Right forelimb (tissue), 1 donor: ENCODE measurements around the gene EMILIN3.

ENCODE experiments used
- DNase-seq: peaks from one replicate; pipeline ENCODE4 v3.0.0-alpha.2; 2018

EMILIN3 gene

DNA sequence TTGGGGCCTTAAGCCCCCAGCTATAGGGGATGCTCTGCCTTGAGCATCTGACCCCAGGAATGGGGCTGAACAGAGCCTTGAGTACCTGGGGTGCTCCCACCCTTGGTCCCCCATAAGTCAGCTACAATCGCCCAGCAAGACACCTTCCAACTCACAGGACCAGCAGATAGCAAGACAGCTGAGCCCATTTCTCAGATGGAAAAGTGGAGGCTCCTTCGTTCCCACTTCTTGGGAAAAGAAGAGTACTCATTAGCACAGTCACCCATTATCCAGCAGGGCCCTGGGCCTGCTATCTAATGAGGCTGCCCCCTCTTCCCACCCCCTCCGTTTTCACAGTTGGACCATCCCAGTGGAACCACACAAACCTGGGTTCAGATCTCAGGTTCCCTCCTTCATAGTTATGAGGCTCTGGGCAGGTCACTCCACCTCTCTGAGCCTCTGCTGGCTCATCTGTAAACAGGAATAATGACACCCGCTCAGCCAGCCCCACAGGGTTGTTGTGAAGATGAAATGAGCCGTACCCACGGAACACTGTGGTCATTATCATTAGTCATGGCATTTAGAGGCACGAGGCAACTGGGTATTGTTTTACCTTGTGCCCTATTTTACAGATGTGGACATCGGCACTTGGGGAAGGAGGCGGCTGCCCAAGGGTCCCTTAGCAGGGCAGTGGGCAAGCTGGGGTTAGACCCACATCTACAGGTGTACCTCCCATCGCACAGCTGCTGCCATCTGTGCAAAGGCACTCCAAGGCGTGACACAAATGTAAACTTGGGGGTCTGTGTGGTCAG, 21.5 kb downstream of the EMILIN3 start:
- no peak for DNase-seq

DNA sequence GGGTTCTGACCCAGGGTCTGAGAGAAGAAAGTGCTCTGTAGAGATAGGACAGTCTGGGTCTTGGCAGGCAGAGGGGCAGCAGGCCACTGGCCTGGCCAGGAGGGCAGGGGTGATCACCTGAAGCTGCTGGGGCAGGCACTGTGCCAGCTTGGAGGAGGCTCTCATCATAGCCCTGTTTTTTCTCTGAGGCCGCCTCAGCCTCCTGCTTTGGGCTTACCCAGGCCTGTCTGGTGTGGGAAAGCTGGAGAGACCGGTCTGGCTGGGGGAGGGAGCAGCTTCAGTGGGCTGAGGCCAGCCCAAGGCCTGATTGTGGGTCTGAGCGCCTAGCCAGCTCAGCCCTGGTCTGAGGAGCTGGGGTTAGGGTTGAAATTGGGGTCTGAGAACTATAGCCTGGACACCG, 22.1 kb downstream of the EMILIN3 start:
- DNase-seq: no peak

DNA sequence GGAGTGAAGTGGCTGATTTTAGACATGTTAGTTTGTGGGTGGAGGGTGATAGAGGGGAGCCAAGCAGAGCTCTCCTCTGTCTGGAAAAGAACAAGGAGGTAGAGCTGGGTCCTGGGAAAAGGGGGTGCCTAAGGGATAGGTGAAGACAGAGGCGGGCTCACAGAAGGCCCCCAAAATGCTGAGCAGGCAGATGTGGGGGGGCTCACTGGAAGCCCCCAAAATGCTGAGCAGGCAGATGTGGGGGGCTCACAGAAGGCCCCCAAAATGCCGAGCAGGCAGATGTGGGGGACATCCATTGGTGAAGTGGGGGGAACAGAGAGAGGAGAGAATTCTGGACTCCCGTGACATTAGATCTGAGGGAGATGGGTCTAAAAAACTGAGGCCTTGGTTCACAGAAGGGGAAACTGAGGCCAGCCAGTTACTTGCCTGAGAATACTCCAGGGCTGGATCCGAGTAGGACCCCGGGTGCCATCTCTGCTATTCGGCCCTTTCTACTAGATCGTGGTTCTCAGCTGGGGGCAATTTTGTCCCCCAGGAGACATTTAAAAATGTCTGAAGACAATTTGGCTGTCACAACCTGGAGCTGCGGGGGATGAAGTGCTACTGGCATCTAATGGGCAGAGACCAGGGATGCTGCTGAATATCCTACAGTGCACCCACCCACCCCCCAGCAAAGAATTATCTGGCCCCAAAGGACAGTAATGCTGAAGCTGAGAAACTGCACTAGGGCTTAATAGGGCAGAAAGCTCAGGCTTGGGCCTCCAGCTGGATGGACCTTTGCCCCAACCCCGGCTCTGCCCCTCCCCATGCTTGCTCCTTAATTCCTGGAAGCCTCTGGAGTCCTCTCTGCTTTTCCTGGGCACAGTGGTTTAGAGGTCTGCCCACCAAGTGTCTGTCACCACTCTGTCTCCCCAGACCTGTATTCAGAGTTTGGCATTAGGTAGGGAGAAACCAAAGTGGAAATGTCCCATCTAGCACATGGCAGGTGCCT, 23.8 kb downstream of the EMILIN3 start:
- peak; percentile 13 for DNase-seq

DNA sequence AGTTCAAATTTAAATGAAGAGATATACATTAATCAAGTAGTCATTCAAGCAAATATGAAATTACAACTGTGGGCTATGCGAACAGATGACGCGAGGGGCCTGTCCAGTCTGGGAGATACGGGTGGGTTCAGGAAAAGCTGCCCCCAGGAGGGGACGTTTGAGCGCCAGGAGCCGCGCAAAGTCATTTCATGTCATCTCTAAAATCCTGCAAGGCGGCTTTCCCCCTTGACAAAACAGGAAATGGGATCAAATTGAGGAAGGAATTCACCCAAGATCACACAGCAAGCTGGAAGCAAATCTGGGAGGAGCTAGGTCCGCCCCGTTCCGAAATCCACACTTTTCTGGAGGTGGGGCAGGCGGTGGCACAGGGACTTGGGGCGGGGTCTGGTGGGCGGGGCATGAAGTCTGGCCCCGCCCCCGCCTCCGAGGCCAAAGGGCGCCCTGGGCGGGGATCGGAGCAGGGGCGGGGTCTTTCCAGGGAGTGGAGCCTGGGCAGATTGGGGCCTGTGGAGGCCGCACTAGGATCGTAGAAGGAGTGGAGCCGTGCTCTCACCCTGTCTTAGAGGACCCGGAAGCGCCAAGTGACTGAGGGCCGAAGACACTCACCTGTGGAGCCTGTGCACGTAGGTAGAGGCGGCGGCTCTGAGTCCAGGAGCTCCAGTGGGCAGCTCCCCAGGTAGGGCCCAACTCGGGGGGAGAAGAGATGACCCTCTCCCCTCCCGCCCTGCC, 26.1 kb downstream of the EMILIN3 start, which contains the start of gene LPIN3:
LPIN3 (plus strand) TSS at position 495 of the 729 bp plus-strand sequence. CDS start 4,983 bp downstream, outside the sequence.
- DNase-seq: peak; percentile 89

DNA sequence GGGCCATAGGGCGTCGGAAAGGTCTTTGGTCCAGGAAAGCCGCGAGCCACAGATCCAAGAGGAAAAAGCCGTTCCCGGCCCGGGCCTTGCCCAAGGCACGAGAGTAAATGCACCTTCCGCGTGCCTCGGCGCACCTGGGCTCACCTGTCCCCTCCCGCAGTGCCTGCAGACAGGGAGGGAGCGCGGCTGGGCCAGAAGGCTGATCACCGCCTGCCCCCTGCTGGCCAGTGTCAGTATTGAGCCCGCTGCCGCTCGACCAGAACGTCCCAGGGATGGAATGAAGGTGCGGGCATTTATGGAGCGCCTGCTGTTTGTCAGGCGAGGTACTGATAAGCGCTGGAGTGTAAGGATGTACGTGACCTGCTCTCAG, 26.7 kb downstream of the EMILIN3 start:
- DNase-seq: peak; percentile 84

DNA sequence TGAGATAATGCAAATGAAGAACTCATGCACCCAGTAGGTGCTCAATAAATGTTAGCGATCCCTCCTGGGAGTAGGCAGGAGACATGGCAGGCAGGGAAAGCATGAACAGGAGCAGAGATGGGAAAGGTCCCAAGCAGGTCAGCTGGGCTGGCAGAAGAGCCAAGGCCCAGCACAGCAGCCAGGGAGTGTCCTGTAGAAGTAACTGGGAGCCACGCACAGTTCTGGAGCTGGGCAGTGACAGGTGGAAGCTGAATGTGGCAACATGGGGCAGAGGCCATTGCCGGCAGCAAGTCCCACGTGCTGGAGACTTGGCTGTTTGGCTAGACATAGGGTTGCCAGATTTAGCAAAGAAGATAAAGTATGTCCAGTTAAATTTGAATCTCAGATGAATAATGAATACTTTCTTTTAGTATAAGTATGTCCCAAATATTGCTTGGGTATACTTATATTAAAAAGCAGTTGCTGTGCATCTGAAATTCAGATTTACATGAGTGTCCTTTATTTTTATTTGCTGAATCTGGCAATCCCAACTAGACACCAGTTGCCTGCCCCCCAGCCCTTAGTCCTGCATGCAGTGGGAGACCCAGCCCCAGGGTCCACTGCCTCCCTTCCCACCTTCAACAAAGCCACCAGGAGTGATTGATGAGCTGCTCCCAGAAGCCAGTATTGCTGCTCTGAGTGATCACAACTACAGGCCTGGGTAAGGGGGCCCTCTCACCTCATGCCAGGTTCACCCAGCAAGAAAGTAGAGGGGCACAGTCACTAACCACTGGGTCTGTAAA, 29.7 kb downstream of the EMILIN3 start:
- DNase-seq: no peak

DNA sequence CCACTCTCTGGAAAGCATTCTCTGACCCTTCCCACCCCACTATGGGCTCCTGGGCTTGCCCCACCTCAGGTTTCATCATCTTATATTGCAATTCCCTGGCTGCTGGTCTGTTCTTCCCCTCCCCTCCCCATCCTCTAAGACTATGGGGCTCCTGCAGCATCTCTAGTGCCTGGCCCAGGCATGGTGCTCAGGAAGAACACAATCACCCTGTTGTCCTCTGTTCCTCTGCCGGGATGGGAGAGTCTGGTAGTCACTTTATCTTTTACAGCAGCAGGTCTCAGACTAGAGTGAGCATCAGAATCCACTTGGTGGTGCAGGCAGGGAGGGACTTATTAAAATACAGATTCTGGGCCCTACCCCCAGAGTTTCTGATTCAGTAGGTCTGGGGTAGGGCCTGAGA, 31.0 kb downstream of the EMILIN3 start:
- no peak for DNase-seq

DNA sequence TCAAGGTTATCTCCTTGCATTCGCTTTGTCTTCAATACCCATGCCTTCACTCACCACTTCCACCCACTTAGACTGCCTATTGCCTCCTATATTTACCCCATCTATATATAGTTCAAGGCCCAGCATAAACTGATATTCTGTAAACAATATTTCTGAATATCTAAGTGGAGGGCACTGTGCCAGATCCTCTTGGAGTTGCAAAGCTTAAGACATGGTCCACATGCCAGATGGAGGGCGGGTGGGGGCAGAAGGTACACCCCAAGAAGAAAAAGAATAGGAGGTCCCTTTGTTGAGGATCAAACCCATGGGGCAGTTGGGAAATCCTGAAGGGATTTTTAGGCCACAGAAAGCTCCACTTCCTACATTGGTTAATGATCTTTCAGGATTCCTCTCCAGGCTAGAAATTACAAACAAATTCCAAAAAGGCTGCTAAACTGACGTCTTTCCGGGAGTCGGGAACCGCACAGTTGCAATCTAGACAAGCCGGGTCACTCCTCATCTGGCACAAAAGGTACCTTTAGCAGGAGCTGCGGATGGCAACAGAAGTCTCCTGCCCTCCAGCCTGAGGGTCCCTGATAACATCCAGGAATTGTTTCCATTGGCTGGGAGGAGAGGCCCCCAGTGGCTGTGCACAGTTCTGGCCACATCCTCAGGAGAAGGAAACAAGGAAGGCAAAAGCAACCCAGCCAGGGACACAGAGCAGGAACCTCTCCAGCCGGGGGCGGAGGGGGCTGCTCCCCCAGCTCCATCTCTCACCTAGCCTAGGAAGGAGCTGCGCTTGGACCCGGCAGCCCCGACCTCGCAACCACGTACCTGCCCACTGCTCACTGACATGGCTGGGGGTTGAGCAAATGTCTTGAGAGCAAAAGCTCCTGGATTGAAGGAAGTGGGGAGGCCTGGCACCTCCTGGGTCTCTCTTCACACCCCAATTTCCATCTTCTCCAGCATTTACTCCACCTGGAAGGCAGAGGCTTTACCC, 31.9 kb downstream of the EMILIN3 start:
- no peak for DNase-seq

DNA sequence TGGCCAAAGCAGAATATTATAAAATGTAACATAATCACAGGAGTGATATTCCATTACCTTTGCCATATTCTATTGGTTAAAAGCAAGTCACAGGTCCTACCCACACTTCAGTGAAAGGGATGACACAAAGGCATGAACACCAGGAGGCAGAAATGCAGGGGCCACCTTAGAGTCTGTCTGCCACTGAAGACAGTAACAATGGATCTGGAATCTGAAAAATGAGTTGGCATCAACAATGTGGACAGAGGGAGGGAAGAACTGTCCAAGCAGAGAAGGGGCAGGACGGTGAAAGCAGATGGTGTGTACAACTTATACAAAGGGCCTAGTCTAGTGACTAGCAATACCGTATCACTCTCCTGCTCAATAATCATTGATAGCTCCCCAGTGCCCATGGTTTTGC, 32.6 kb downstream of the EMILIN3 start:
- DNase-seq: peak; percentile 20

DNA sequence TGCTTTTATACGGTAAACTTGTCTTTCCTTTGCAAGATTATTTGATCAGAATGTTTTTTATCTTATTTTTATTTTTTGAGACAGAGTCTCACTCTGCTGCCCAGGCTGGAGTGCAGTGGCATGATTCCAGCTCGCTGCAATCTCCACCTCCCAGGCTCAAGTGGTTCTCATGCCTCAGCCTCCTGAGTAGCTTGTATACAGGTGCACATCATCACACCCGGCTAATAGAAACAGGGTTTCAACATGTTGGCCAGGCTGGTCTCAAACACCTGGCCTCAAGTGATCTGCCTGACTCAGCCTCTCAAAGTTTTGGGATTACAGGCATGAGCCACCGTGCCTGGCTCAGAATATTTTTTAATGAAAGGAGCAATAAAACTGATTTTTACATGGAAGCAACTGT, 34.9 kb downstream of the EMILIN3 start:
- DNase-seq: no peak

DNA sequence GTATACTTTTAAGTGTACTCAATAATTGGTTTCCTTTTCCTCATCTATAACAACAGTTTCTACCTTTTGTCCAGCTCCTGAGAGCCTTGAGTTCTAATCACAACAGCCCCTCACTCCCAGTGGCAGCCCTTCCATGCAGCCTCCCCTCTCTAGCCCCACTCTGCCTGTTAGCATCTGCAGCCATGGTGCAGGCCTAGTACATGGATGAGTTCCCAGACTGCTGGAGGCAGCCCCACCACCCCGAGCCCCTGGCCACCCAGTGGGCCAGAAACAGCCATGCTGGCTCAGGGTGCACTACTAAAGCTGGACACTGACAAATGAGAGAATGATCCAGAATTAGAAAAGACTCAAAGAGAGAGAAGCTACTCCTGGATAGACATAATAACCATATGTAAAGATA, 35.7 kb downstream of the EMILIN3 start:
- no peak for DNase-seq

DNA sequence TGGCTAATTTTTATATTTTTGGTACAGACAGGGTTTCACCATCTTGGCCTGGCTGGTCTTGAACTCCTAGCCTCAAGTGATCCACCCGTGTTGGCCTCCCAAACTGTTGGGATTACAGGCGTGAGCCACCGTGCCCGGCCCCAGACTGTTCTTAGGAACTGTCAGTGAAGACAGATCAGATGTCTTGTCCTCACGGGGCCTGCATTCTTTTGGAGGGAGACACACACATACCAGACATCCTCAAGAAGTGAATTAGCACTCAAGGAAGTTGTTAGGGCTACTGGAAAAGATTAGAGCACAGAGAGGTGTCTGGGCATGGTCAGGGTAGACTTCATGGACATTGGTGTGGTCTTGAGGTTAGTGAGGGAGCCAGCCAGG, 36.3 kb downstream of the EMILIN3 start:
- no peak for DNase-seq

DNA sequence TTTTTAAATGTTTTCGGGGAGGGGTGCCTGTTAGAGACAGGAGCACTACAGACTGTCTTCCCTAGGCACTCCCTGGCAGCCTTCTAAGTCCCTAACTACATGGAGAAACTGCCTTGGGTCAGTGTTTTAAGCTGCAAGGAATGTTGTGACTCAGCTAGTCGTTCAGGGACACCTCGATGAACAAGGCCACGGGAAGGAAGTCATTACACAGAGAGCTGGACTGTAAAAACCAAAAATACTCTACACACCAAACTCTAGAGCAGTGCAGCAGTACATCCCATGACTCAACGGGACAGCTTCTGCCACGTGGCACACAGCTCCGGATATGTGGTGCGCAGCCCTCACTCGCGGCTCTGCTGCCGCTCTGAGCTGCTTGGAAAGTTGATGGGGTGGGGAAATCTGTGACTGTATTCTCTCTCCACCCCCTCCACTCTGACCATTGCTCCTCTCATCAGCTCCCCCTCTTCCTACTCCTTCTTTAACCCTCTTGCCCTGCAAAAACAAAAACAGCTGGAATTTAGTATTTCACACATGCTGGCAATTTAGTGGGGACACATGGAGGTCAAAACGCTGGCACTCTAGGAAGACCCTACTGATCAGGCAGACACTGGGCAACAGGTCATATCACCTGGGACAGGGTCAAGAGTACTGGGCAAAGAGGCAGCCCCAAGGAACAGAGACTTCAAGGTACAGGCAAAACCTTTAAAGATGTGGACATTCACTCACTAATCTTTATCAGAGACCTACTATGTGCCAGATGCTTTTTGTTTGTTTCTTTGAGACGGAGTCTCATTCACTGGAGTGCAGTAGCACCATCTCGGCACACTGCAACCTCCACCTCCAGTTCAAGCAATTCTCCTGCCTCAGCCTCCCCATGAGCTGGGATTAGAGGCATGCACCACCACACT, 36.9 kb downstream of the EMILIN3 start:
- peak; percentile 70 for DNase-seq

DNA sequence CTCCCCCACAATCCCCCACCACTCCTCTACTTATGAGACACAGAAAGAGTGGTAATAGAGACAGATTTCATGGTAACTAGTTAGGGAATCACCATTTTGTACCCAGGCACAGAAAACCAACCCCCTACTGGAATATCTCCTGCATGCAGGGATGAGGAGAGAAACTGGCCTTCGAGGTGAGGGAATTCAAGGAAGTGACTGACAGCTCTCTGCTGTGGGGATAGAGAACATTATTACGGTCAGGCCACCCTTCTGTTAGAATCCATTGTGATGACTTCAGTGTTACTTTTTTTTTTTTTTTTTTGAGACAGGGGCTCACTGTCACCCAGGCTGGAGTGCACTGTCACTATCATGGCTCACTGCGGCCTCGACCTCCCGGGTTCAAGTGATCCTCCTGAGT, 39.4 kb downstream of the EMILIN3 start:
- no peak for DNase-seq

DNA sequence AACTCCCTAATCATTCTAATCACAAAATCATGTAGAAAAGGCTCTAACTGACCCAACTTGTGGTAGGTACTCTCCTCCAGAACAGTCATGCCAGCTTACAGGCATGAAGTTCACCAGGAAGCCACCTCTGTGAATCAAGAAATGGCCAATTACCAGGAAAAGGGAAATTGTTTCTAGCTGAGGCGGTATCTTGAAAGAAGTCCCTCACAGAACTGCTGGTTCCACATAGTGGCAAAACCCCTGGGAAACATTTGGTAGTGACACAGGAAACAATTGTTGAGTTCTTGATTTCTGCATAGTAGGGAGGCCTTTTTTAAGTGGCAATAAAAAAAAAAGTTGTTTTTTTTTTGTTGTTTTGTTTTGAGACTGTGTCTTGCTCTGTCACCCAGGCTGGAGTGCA, 45.6 kb downstream of the EMILIN3 start:
- DNase-seq: no peak

DNA sequence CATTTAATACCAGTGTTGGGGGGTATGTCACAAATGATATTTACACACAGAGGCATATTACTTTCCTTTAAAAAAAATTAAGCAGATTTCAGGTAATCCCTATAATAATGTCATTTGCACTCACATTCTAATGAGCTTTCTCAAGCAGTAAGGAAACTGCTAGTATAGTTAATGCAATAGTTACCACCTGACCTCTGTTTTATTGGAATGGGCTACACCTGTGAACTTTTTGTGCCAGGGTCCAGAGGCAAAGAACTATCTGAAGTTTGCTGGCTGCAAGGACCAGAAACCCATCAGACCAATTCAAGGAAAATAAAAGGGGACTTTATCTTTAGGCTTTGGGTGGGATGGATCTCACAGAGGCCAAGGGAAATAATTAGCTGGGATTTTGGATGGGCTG, 46.2 kb downstream of the EMILIN3 start:
- no peak for DNase-seq

DNA sequence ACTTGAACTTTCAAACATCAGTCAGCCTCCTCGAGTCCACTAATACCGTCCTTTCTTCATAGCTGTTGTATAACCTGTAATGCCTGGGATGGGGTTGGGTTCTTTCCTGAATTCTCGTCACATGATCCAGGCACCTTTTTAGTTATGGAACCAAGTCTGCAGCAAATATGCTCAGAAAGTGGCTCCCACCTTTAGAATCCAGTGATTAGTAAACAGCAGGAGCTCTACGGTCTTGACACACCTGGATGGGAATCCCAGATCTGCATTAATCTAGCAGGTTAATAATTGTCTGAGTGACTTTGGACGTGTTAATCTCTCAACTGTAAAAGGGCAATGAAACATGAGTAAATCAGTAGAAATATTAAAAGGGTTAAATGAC, 48.4 kb downstream of the EMILIN3 start:
- no peak for DNase-seq

DNA sequence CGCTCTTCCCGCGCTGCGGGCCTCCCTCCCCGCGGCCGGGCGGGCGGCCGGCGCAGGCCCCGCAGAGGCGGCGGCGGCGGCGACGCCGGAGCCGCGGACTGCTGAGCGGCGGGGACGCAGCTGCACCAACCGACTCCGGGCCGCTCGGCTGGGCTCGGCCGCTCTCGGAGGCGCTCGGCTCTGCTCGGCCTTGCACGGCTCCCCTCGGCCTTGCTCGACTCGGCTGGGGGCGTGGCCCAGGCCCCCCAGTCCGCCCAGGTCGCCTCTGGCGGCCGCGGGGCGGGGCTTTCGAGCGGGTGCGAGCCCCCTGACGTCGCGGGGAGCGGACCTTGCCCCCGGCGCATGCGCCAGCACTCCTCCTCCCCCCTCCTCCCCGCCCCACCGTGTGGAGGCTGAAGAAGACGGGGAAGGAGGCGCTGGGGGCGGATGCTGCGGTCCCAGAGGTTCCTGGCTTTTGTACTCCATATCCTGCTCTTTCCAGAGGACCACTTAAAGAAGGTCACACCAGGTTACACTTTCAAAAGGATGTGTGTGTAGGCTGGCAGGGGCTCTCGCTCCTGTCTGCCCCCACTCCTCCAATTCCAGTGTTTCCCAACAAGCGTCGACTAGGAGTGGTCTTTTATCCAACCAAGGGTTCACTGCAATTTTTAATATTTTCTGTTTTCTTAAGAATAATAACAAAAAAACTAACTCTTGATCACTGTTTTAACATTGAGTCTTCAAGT, 48.9 kb downstream of the EMILIN3 start, which contains the start of gene ZHX3:
ZHX3 (minus strand) TSS at position 186 of the 725 bp plus-strand sequence. CDS start 112,815 bp downstream, outside the sequence.
- DNase-seq: peak; percentile 99
